ENCODE data around the gene PRPF4.
"Not testable (repeated sequence)": the region's sequence is repeated elsewhere in the genome, so short reads cannot be mapped to it uniquely, and the experiment has no call there.

PRPF4 gene

DNA sequence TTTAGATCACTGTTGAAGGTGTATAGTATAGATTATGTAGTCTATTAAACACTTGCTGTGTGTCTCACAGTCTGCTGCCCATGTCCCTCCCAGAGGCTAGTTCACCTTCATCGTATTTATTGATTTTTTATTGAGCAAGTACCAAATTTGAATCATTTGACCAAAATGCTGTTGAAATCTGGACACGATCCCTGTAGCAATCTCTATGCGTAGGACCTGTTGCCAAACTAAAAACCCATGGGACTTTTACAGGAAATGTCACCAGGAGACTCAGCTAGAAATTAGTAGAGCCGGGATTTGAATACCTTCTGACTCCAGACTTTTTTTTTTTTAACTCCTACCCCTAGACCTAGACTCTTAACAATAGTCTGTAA is 36.6 kb upstream of the PRPF4 start:
- Histone ChIP-seq H3K4me3 (no peak overlapping the region), H3K27ac (no peak overlapping the region)

DNA sequence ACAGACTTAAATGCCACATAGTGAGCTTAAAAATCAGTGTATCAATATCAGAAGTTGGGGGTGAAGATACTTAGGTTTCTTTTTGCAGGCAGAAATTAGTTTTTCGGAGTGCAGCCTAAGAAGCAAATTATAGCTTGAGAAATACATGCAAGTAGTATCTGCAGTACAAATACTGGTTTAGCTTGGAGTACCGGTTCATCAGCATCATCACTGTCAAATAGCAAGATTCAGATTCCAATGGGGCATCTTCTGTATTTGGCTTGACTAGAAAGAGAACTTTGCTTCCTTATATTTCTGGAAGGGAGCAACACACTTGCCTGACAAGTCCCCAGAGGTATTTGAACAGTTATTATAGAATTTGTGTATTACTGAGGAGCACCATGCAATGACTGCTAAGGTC is 34.3 kb upstream of the PRPF4 start:
- H3K27ac ChIP-seq, result no peak overlapping the region
- H3K4me3 ChIP-seq, result no peak overlapping the region
- TF ChIP-seq CTCF (IDR thresholded peaks at IDR 0.05), result no peak
- DNase-seq (ENCODE audit: low spot score), result no peak

More for the DNA sequence above, 36.6 kb upstream of the PRPF4 start:
- DNase-seq (ENCODE audit: low spot score), result no peak
- no peak for TF ChIP-seq CTCF (IDR thresholded peaks at IDR 0.05)

- no peak for TF ChIP-seq CTCF (IDR thresholded peaks at IDR 0.05)
- DNase-seq (ENCODE audit: low spot score), result no peak
- Histone ChIP-seq H3K4me3 (no peak overlapping the region), H3K27ac (no peak overlapping the region)
Measured at GRCh38 chr9:113244556-113244955, 30.9 kb upstream of the PRPF4 start.

- H3K27ac ChIP-seq, result no peak overlapping the region
- DNase-seq (ENCODE audit: low spot score), result no peak
- no peak overlapping the region for H3K4me3 ChIP-seq
- TF ChIP-seq CTCF (IDR thresholded peaks at IDR 0.05), result no peak
Measured at GRCh38 chr9:113245894-113246293, 29.6 kb upstream of the PRPF4 start.

DNA sequence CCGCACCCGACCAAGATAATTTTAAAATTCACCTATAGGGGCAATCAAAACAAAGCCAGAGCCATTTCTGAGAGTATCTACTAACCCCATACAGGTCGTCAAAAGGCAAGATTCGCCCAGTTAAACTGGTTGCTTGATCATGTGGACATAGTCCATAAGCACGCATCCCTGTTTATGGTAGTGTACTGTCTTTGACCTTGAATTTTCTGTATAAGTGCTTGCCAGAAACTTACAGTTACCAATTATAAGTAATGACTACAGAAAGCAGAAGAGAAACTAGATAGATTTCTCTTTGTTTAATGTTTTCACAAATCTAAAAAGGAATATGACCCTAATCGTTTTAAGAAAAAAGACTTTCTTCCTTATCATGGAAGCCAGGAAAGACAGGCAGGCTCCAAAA is 28.5 kb upstream of the PRPF4 start:
- Histone ChIP-seq H3K4me3 (no peak overlapping the region), H3K27ac (no peak overlapping the region)
- TF ChIP-seq CTCF (IDR thresholded peaks at IDR 0.05), result no peak
- no peak for DNase-seq (ENCODE audit: low spot score)

DNA sequence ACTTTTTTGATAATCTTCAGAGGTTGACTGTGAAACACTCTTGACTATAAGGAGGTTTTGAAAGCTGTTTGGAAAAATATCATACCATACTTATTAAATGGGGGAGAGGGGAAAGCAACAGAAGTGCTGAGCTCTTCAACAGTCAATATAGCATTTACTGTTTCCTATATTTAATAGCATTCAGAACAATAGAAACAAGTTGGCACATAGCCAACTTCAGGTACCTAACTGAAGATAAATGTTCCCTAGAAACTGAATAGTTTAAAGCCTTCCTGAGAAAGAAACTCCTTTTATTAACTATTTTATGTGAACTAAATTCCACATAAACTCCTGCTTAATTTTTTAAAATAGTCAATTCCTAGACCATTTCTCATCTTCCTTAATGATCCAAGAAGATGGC is 27.8 kb upstream of the PRPF4 start:
- DNase-seq (ENCODE audit: low spot score), result no peak
- no peak overlapping the region for H3K4me3 ChIP-seq
- H3K27ac ChIP-seq, result no peak overlapping the region
- no peak for TF ChIP-seq CTCF (IDR thresholded peaks at IDR 0.05)

DNA sequence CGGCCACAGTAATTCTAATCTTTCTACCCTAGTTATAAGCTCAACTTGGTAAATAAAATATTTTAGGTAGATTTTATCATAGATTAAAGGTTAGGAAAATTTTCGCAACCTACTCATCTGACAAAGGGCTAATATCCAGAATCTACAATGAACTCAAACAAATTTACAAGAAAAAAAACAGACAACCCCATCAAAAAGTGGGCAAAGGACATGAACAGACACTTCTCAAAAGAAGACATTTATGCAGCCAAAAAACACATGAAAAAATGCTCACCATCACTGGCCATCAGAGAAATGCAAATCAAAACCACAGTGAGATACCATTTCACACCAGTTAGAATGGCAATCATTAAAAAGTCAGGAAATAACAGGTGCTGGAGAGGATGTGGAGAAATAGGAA is 25.8 kb upstream of the PRPF4 start:
- DNase-seq (ENCODE audit: low spot score); H3K4me3 ChIP-seq; H3K27ac ChIP-seq: not testable (repeated sequence)

- DNase-seq (ENCODE audit: low spot score), result no peak
- Histone ChIP-seq H3K4me3 (no peak overlapping the region), H3K27ac (no peak overlapping the region)
- no peak for TF ChIP-seq CTCF (IDR thresholded peaks at IDR 0.05)
Measured at GRCh38 chr9:113250807-113251206, 24.7 kb upstream of the PRPF4 start.

Measured in coronary artery (tissue), 2 donors.